A549 (cell line): Measurements from ENCODE around the gene DOCK9. TPM values are rescaled to one million over a fixed set of nuclear protein-coding genes. Genes with fewer than 3 reads are reported as not detected.

Experiments used
- ATAC-seq, 2 experiments: fragments of 200-7000 bp in 1 of 2; fragments of >200 bp in 1 of 2; cut with Nextera tagmentation in 1 of 2; cut with Tn5 transposase in 1 of 2; 3 replicates each; pipeline versions ENCODE4 v1.8.0 to v1.9.1; 2018 to 2020; ENCODE audit warnings: mild to moderate bottlenecking in 1 of 2, moderate library complexity in 1 of 2
- CTCF ChIA-PET: fragments of 300-600 bp; sonication (Branson Sonifier 250); formaldehyde crosslinking; extraction: SDS; loops from one replicate; lab custom pipeline; 2021; ENCODE audit warnings: antibody characterized with exemption, inconsistent platforms; lab: Yijun Ruan, JAX
- POLR2A ChIA-PET: fragments of 350-600 bp; formaldehyde crosslinking; extraction: SDS; loops from one replicate; lab custom pipeline; 2021; ENCODE audit warnings: antibody characterized with exemption, inconsistent platforms; lab: Yijun Ruan, JAX
- DNase-seq, 2 experiments: peaks; one replicate each; pipeline versions ENCODE4 v3.0.0 to v3.0.0-alpha.2; 2011 to 2016; ENCODE audit warnings: low read depth in 1 of 2, low spot score in 1 of 2
- FAIRE-seq: peaks from 2 replicates; lab custom pipeline; 2011; peaks lifted over from hg19 to GRCh38; lab: Jason Lieb, UNC
- H3K27ac ChIP-seq, 2 experiments: fragments of >200 bp; sonication (Bioruptor Twin); formaldehyde crosslinking; 3 replicates each; pipeline ENCODE4 v1.5.1; 2016 to 2017
- H3K4me1 ChIP-seq: fragments of >200 bp; sonication (Bioruptor Twin); formaldehyde crosslinking; 3 replicates; pipeline ENCODE4 v1.6.1; 2016
- H3K4me2 ChIP-seq: fragments of >200 bp; sonication (Bioruptor Twin); formaldehyde crosslinking; 3 replicates; pipeline ENCODE4 v1.6.1; 2016
- H3K4me3 ChIP-seq: fragments of >200 bp; sonication (Bioruptor Twin); formaldehyde crosslinking; 3 replicates; pipeline ENCODE4 v1.5.1; 2016
- H3K9me3 ChIP-seq: fragments of >200 bp; sonication (Bioruptor Twin); formaldehyde crosslinking; 3 replicates; pipeline ENCODE4 v1.6.1; 2016
- BHLHE40 ChIP-seq: IDR thresholded peaks from 2 replicates; pipeline ENCODE4 v1.6.1; 2012; ENCODE audit warnings: low read depth, low read length, inconsistent platforms
- CBX2 ChIP-seq: fragments of 200-600 bp; sonication (generic); IDR thresholded peaks from 2 replicates; pipeline ENCODE4 v1.6.1; 2016; ENCODE audit warnings: low read depth, mild to moderate bottlenecking, borderline replicate concordance
- CBX8 ChIP-seq: fragments of 200-600 bp; sonication (generic); IDR thresholded peaks from 2 replicates; pipeline ENCODE4 v1.6.1; 2016
- CHD4 ChIP-seq: fragments of 200-600 bp; sonication (generic); IDR thresholded peaks from 2 replicates; pipeline ENCODE4 v1.6.1; 2016; ENCODE audit warnings: antibody characterized with exemption, mild to moderate bottlenecking, borderline replicate concordance
- EHF ChIP-seq: fragments of 250-450 bp; sonication (Bioruptor Pico); IDR thresholded peaks from 2 replicates; pipeline ENCODE4 v1.5.0; 2020; ENCODE audit warnings: mild to moderate bottlenecking
- ESRRA ChIP-seq: fragments of 150-350 bp; IDR thresholded peaks from 2 replicates; pipeline ENCODE4 v1.6.1; 2014; ENCODE audit warnings: mild to moderate bottlenecking, low read length, borderline replicate concordance
- FOSL2 ChIP-seq, 2 experiments: fragments of 450-650 bp in 1 of 2; fragments of >200 bp in 1 of 2; sonication (Bioruptor Twin) in 1 of 2; formaldehyde crosslinking; IDR thresholded peaks; 2 replicates each; pipeline versions ENCODE4 v1.5.0 to v1.6.1; 2016 to 2020; ENCODE audit warnings: mild to moderate bottlenecking in 1 of 2, moderate library complexity in 1 of 2
- FOXS1 ChIP-seq: fragments of 250-450 bp; sonication (Bioruptor Pico); IDR thresholded peaks from 2 replicates; pipeline ENCODE4 v1.5.0; 2020; ENCODE audit warnings: mild to moderate bottlenecking, moderate library complexity
- HOXB5 ChIP-seq: fragments of 250-450 bp; sonication (Bioruptor Pico); IDR thresholded peaks from 2 replicates; pipeline ENCODE4 v1.5.0; 2020; ENCODE audit warnings: mild to moderate bottlenecking, moderate library complexity
- KDM5A ChIP-seq: fragments of 200-600 bp; sonication (generic); IDR thresholded peaks from 2 replicates; pipeline ENCODE4 v1.6.1; 2016; ENCODE audit warnings: antibody characterized with exemption, mild to moderate bottlenecking
- MAFK ChIP-seq: fragments of 450-650 bp; IDR thresholded peaks from 2 replicates; pipeline ENCODE4 v1.6.1; 2014; ENCODE audit not compliant: partially characterized antibody
- NFE2L2 ChIP-seq: fragments of 150-350 bp; conservative IDR thresholded peaks from 2 replicates; pipeline ENCODE4 v1.6.1; 2014; ENCODE audit warnings: low read length
- POLR2A ChIP-seq: IDR thresholded peaks from 2 replicates; pipeline ENCODE4 v1.6.1; 2012; ENCODE audit warnings: mild to moderate bottlenecking, low read length
- POLR2AphosphoS2 ChIP-seq: conservative IDR thresholded peaks from 2 replicates; pipeline ENCODE4 v1.6.1; 2012; ENCODE audit warnings: low read length, improper control_type of control experiment, inconsistent platforms
- RAD21 ChIP-seq, 2 experiments: fragments of >200 bp in 1 of 2; sonication (Bioruptor Twin) in 1 of 2; formaldehyde crosslinking in 1 of 2; IDR thresholded peaks in 1 of 2; conservative IDR thresholded peaks in 1 of 2; 2 replicates in 1 of 2; 3 replicates in 1 of 2; pipeline ENCODE4 v1.6.1; 2012 to 2018; ENCODE audit warnings: inconsistent platforms in 1 of 2
- RCOR1 ChIP-seq: fragments of 150-350 bp; IDR thresholded peaks from 2 replicates; pipeline ENCODE4 v1.6.1; 2014; ENCODE audit warnings: antibody characterized with exemption, low read length, low read depth
- SMC3 ChIP-seq: fragments of >200 bp; sonication (Bioruptor Twin); formaldehyde crosslinking; IDR thresholded peaks from 3 replicates; pipeline ENCODE4 v1.6.1; 2018; ENCODE audit warnings: inconsistent platforms
- SREBF2 ChIP-seq: fragments of 450-650 bp; IDR thresholded peaks from 2 replicates; pipeline ENCODE4 v1.6.1; 2014; ENCODE audit warnings: mild to moderate bottlenecking, moderate library complexity
- TFCP2L1 ChIP-seq: fragments of 250-450 bp; sonication (Bioruptor Pico); IDR thresholded peaks from 2 replicates; pipeline ENCODE4 v1.5.0; 2021; ENCODE audit warnings: mild to moderate bottlenecking
- ZFP36 ChIP-seq: fragments of 450-650 bp; IDR thresholded peaks from 2 replicates; pipeline ENCODE4 v1.6.1; 2014; ENCODE audit warnings: borderline replicate concordance; ENCODE audit not compliant: partially characterized antibody
- ZNF302 ChIP-seq: fragments of 250-450 bp; sonication (Bioruptor Pico); IDR thresholded peaks from 2 replicates; pipeline ENCODE4 v1.9.0; 2021; ENCODE audit warnings: inconsistent platforms, mild to moderate bottlenecking, moderate library complexity
- WGBS: methylation state at CpG from one replicate; pipeline ENCODE4 v1.1.6; 2017; ENCODE audit errors: missing lambda C conversion rate; 5-methylcytosine and 5-hydroxymethylcytosine counted together
- polyA plus RNA-seq, 4 experiments: library from polyadenylated mRNA; depleted of rRNA in 3 of 4; stranded (reverse); fragments of >200 nt; fragmentation: RNase III in 1 of 4; extraction: RNeasy Plus Mini Kit Qiagen cat#74134 plus additional on column Dnase treatment in 1 of 4; gene quantifications; 2 replicates in 3 of 4; 3 replicates in 1 of 4; pipeline ENCODE4 v1.2.3, GENCODE V29; 2011 to 2017
- TF ChIP-seq, protein P1 (sequence below): fragments of 450-650 bp; IDR thresholded peaks from 2 replicates; pipeline ENCODE4 v1.6.1; 2014; ENCODE audit warnings: antibody characterized with exemption
- TF ChIP-seq, protein P2 (sequence below): fragments of >200 bp; sonication (Bioruptor Twin); formaldehyde crosslinking; IDR thresholded peaks from 2 replicates; pipeline ENCODE4 v1.6.1; 2016
- TF ChIP-seq, protein P3 (sequence below): IDR thresholded peaks from 2 replicates; pipeline ENCODE4 v1.6.1; 2012

Gene DOCK9
- polyA plus RNA-seq, 2 of the 4 experiments (the other 2 are of a cell fraction), result 34.0 to 43.9 TPM

DNA sequence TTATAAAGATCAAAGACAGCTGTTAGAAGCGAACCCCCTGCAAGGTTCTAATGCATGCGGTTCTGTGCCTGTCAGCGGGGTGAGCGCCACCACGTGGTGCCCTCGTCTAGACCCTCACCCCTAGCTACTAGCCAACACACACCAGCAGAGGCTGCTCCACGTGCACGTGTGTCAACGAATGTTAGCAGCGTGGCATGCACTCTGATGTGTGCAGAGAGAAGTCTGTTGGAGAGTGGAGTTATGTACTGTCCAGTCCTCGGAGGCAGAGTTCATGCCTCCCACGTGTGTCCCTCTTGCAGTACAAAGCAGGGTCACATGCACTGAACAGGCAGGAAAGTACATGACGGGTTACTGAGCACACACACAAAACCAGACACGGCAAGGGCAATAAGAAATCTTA, 150.4 kb downstream of the DOCK9 start:
- TF ChIP-seq SREBF2, result no peak
- ATAC-seq (no peak), FAIRE-seq (no peak), DNase-seq (no peak)
- Histone ChIP-seq H3K4me3 (no peak overlapping the region), H3K4me1 (peaks cover 20% of the 10 kb centered on the region), H3K4me2 (no peak overlapping the region), H3K9me3 (no peaks in the 10 kb centered on the region), H3K27ac (no peak overlapping the region)
- ChIA-PET CTCF (interaction anchor here (1.2 to 1.5 kb wide), 4 partner anchors 11 to 609 kb away, joined by 3 read pairs; no protein-coding TSS in a partner anchor), POLR2A (no interaction called here)
- WGBS, result 90% methylated on average over 10 of the region's 14 CpGs

DNA sequence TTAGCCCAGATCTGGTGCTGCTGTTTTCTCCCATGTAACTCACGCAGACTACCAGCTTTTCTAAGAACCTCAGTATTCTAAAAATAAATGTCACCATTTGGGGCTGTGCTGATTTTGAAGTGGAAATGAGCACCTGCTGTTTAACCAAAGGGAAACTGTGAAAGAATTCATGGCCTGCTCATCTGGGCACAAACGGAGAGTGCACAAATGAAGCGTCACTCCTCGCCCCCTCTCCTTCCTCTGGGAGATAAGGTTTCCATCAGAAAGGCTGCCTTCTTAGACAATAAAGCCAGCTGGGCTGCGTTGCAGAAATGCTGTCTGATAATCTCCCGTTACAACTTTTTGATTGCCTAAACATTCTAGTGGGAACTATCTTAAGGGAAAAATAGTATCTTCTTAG, 151.7 kb downstream of the DOCK9 start:
- no peak for DNase-seq
- H3K4me2 ChIP-seq, result no peak overlapping the region
- ATAC-seq, result no peak
- no peak for TF ChIP-seq CHD4
- TF ChIP-seq BHLHE40, result no peak
- TF ChIP-seq TFCP2L1, result no peak
- TF ChIP-seq CBX8, result no peak
- no peak for TF ChIP-seq RAD21 (conservative IDR thresholded peaks at IDR 0.05 in 1 of 2, IDR thresholded peaks at IDR 0.05 in 1 of 2)
- TF ChIP-seq, protein P1, sequence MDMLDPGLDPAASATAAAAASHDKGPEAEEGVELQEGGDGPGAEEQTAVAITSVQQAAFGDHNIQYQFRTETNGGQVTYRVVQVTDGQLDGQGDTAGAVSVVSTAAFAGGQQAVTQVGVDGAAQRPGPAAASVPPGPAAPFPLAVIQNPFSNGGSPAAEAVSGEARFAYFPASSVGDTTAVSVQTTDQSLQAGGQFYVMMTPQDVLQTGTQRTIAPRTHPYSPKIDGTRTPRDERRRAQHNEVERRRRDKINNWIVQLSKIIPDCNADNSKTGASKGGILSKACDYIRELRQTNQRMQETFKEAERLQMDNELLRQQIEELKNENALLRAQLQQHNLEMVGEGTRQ, result no peak
- TF ChIP-seq, all 56 proteins: peak for 0
- Histone ChIP-seq H3K9me3 (no peaks in the 10 kb centered on the region), H3K27ac (no peak overlapping the region), H3K4me1 (peaks cover 33% of the 10 kb centered on the region), H3K4me3 (no peak overlapping the region)
- ChIA-PET CTCF (interaction anchor here (1.0 to 1.4 kb wide), 3 partner anchors 14 to 173 kb away, joined by 3 read pairs; no protein-coding TSS in a partner anchor), POLR2A (no interaction called here)
- WGBS, result 97% methylated on average over 5 of the region's 6 CpGs
- FAIRE-seq, result no peak

DNA sequence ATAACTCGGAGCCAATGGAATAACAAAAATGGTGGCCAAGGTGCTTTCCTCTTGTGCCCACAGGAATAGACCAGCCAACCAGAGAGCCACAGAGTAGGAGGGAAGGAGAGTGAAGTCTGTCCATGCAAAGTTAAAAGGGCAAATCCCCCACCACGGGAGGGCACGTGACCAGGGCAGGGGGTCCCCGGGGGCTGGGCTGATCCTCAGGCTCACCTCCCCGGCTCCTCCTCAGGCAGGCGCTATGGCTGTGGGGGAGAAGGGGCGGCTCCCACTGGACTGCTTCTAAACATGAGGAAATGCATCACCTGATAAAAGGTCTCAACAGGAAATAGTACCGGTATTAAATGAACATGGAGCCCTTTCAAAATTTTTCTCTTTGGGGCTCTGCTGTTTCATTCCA, 152.2 kb downstream of the DOCK9 start:
- Histone ChIP-seq H3K4me3 (no peak overlapping the region), H3K9me3 (no peaks in the 10 kb centered on the region), H3K4me2 (no peak overlapping the region)
- POLR2A ChIA-PET, result no interaction called here
- no peak for ATAC-seq
- no peak for DNase-seq
- 83% methylated on average over 4 of the region's 8 CpGs for WGBS
- CTCF ChIA-PET, result no interaction called here
- no peak for FAIRE-seq
- TF ChIP-seq FOXS1 (CRISPR knock-in tag) (no peak), ZFP36 (no peak), MAFK (no peak), EHF (no peak), BHLHE40 (no peak), POLR2AphosphoS2 (no peak), KDM5A (no peak), POLR2A (no peak), ESRRA (no peak), NFE2L2 (no peak), SMC3 (no peak), HOXB5 (CRISPR knock-in tag) (no peak), CBX2 (no peak), FOSL2 (IDR thresholded peaks at IDR 0.05) (no peak), FOSL2 (CRISPR knock-in tag; IDR thresholded peaks at IDR 0.05) (no peak), CHD4 (no peak), RCOR1 (no peak), ZNF302 (CRISPR knock-in tag) (no peak)
- TF ChIP-seq, protein P1, result no peak
- TF ChIP-seq, protein P2, sequence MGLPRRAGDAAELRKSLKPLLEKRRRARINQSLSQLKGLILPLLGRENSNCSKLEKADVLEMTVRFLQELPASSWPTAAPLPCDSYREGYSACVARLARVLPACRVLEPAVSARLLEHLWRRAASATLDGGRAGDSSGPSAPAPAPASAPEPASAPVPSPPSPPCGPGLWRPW, result no peak
- TF ChIP-seq, protein P3, sequence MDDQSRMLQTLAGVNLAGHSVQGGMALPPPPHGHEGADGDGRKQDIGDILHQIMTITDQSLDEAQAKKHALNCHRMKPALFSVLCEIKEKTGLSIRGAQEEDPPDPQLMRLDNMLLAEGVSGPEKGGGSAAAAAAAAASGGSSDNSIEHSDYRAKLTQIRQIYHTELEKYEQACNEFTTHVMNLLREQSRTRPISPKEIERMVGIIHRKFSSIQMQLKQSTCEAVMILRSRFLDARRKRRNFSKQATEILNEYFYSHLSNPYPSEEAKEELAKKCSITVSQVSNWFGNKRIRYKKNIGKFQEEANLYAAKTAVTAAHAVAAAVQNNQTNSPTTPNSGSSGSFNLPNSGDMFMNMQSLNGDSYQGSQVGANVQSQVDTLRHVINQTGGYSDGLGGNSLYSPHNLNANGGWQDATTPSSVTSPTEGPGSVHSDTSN, result no peak
- TF ChIP-seq, all 56 proteins: peak for 0
- no peak overlapping the region for H3K27ac ChIP-seq
- peaks cover 34% of the 10 kb centered on the region for H3K4me1 ChIP-seq
